Brain microvascular endothelial cell (primary cell): Measurements from ENCODE around the gene FRRS1L.

Source experiments
- DNase-seq: peaks from one replicate; pipeline ENCODE4 v3.0.0-alpha.2; 2020
- H3K27ac ChIP-seq: fragments of 250-450 bp; sonication (Bioruptor Pico); 2 replicates; pipeline ENCODE4 v1.5.1; 2020; ENCODE audit warnings: mild to moderate bottlenecking, moderate library complexity
- H3K27me3 ChIP-seq: fragments of 250-450 bp; sonication (Bioruptor Pico); replicated peaks from 2 replicates; pipeline ENCODE4 v1.5.1; 2020; ENCODE audit warnings: mild to moderate bottlenecking
- H3K36me3 ChIP-seq: fragments of 250-450 bp; sonication (Bioruptor Pico); replicated peaks from 2 replicates; pipeline ENCODE4 v1.5.1; 2020; ENCODE audit warnings: mild to moderate bottlenecking
- H3K4me3 ChIP-seq: 2 replicates; pipeline ENCODE4 v1.5.1; 2011; ENCODE audit warnings: low read depth, mild to moderate bottlenecking, control low read depth, low read length, moderate library complexity
- in situ Hi-C: cut with HindIII; loops from 2 replicates; pipeline ENCODE4 v1.10.0; 2017; ENCODE audit warnings: low sequenced_read_pairs, low pct_ligation_motif_present
- TF ChIP-seq, protein P1 (sequence below): IDR thresholded peaks from 2 replicates; pipeline ENCODE4 v1.5.1; 2011; ENCODE audit warnings: low read depth, mild to moderate bottlenecking, moderate library complexity, low read length, control low read depth, inconsistent platforms; ENCODE audit errors: missing control alignments

The FRRS1L gene

DNA sequence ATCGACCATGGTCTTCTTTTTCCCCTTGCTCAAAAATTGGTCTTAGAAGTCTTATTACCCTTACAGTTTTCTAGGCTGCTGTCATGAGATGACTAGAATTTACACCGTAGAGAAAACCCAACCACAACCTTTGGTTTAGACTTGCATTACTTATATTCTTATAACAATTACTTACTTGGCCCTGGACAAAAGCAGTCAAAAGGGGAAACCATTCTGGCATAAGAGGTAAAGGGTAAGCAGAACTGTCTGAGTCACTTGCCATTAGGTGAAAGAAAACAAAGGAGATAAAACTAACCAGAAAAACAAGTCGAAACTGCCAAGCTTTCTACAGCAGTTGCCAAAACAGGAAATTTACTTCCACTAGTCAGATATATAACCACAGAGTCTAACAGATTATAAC, 65.2 kb downstream of the FRRS1L start:
- in situ Hi-C loops = no loop called here
- peak; percentile 68 for DNase-seq
- no peak overlapping the region for H3K4me3 ChIP-seq

DNA sequence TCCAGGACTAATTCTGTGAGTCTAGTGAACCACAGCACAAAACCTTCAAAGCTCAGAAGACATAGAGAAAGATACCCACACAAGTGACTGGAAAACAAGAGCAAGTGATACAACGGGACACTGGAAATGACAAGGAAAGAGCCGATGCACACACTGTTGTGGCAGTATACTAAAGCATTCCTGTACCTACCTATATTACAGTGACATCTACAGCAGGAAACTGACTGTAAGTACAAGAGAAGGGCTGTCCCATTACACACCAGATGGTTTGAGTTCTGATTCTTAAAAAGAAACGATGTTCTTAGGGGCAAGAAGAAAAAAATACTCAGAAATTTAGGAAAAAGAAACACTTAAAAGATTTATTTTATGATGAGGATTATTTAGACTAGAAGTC, 65.8 kb downstream of the FRRS1L start:
- in situ Hi-C loops = no loop called here
- TF ChIP-seq, protein P1, sequence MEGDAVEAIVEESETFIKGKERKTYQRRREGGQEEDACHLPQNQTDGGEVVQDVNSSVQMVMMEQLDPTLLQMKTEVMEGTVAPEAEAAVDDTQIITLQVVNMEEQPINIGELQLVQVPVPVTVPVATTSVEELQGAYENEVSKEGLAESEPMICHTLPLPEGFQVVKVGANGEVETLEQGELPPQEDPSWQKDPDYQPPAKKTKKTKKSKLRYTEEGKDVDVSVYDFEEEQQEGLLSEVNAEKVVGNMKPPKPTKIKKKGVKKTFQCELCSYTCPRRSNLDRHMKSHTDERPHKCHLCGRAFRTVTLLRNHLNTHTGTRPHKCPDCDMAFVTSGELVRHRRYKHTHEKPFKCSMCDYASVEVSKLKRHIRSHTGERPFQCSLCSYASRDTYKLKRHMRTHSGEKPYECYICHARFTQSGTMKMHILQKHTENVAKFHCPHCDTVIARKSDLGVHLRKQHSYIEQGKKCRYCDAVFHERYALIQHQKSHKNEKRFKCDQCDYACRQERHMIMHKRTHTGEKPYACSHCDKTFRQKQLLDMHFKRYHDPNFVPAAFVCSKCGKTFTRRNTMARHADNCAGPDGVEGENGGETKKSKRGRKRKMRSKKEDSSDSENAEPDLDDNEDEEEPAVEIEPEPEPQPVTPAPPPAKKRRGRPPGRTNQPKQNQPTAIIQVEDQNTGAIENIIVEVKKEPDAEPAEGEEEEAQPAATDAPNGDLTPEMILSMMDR = no peak
- no peak for DNase-seq
- Histone ChIP-seq H3K27ac (no peak overlapping the region), H3K4me3 (no peak overlapping the region), H3K36me3 (no peaks in the 10 kb centered on the region), H3K27me3 (no peaks in the 10 kb centered on the region)

More for the DNA sequence above, 65.2 kb downstream of the FRRS1L start:
- H3K27me3 ChIP-seq = no peaks in the 10 kb centered on the region
- peak overlapping the region; percentile 52 for H3K27ac ChIP-seq
- H3K36me3 ChIP-seq = no peaks in the 10 kb centered on the region
- TF ChIP-seq, protein P1 = no peak

DNA sequence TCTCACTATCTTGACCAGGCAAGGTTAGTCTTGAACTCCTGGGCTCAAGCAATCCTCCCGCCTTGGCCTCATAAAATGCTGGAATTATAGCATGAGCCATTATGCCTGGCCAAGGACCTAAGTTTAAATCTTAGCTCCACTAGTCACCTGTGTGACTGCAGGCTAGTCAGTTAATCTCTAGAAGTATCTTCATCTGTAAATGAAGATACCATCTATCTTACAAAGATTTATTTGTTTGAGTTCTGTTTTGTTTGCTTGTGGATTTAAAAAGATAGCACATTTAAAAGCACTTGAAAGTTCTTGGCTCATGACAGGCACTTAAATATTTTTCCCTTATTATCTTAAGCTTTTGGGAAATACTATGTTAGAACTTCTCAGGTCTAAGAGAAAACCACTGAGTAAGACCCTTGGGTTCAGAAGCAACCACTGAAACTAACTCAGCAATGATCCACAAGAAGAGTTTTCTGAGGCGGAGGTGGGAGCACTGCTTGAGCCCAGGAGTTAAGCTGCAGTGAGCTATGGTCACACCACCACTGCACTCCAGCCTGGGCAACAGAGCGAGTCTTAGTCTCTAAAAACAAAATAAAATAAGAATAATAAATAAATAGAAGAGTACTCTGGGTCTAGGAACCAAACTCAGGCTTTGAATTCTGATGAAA, 66.4 kb downstream of the FRRS1L start:
- Histone ChIP-seq H3K27ac (no peak overlapping the region), H3K36me3 (no peaks in the 10 kb centered on the region), H3K27me3 (no peaks in the 10 kb centered on the region), H3K4me3 (no peak overlapping the region)
- TF ChIP-seq, protein P1 = no peak
- no peak for DNase-seq
- in situ Hi-C loops = no loop called here

DNA sequence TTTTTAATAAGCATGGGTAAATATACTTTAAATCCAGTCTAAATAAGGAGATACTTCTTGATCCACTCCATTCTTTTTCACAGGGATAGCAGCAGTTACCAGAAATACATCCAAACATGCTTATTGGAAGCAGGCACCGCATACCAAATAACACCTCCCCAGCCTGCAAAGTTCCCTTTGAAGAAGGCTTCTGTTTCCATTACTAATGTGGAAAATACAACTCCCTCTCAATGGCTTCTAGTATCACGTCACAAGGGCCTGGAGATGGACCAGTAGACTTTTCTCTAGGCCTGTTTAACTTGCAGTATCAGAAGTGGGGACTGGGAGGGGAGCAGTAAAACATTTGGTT, 68.1 kb downstream of the FRRS1L start:
- H3K27me3 ChIP-seq = no peaks in the 10 kb centered on the region
- DNase-seq = no peak
- peaks cover 6% of the 10 kb centered on the region for H3K36me3 ChIP-seq
- H3K27ac ChIP-seq = peak overlapping the region; percentile 65
- H3K4me3 ChIP-seq = no peak overlapping the region
- in situ Hi-C loops = no loop called here
- TF ChIP-seq, protein P1 = no peak

DNA sequence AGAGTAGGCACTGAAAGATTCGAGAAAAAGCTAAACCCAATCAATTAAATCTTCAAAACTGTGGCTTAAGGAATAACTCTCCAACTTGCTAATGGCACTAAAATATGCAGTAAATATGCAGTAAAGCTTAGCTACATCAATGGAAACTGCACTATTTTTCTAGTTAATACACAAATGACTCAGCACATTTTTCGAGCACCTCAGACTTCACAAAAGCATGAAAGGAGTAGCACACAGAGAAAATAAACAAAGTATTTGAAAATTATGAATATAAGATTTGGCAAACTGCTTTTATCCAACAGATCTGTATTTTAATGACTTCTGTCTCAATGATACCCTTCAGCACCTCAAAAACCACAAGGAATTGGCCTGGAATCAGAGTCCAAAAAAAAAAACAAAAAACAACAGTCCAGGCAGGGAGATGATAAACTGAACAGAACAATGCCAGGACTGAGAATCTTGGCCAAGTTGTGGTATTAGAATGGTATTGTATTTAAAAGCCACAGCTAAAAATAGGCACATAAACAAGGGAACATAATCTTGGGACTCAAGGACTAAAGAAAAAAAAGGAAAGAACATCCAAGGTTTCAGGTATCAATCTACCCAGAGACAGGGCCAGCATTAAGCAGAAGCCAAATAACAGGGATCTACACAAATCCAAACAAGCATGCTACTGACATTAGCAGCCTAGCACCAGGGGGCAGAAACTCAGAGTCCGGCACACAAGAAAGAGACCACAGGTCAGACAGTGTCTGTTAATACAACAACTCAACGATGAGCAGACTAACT, 68.7 kb downstream of the FRRS1L start:
- peaks cover 6% of the 10 kb centered on the region for H3K36me3 ChIP-seq
- DNase-seq = peak; percentile 61
- peak overlapping the region; percentile 65 for H3K27ac ChIP-seq
- H3K4me3 ChIP-seq = no peak overlapping the region
- H3K27me3 ChIP-seq = no peaks in the 10 kb centered on the region
- TF ChIP-seq, protein P1 = peak; percentile 73
- in situ Hi-C loops = no loop called here
